Neural cell (in vitro differentiated cells): ENCODE results near the gene SETD1A. TPM values are rescaled to one million over a fixed set of nuclear protein-coding genes. Genes with fewer than 3 reads are reported as not detected.

Experiments
- H2AFZ ChIP-seq: fragments of 200-600, 300-800 bp; sonication (generic), shearing (Covaris generic); 2 replicates; pipeline ENCODE4 v1.6.0; 2014; ENCODE audit warnings: low read depth, mild to moderate bottlenecking, antibody characterized with exemption, low read length, moderate library complexity
- H3F3A ChIP-seq: fragments of 200-600 bp; shearing (Covaris generic); 2 replicates; pipeline ENCODE4 v1.6.1; 2016; ENCODE audit warnings: mild to moderate bottlenecking, moderate library complexity, mixed read lengths, antibody characterized with exemption, low read length; ENCODE audit not compliant: insufficient read depth, poor library complexity, severe bottlenecking
- H3K27ac ChIP-seq: fragments of 200-600, 300-800 bp; sonication (generic), shearing (Covaris generic); 2 replicates; pipeline ENCODE4 v1.5.1; 2014; ENCODE audit warnings: mild to moderate bottlenecking, low read length, moderate library complexity
- H3K27me3 ChIP-seq: fragments of 300-800, 200-600 bp; sonication (generic), shearing (Covaris generic); 2 replicates; pipeline ENCODE4 v1.6.0; 2014; ENCODE audit warnings: mild to moderate bottlenecking, low read depth, low read length, moderate library complexity; ENCODE audit not compliant: insufficient read depth
- H3K36me3 ChIP-seq: fragments of 300-800, 200-600 bp; sonication (generic), shearing (Covaris generic); 2 replicates; pipeline ENCODE4 v1.5.1; 2014; ENCODE audit warnings: mild to moderate bottlenecking, antibody characterized with exemption, low read length, moderate library complexity; ENCODE audit not compliant: insufficient read depth
- H3K4me2 ChIP-seq: fragments of 300-800, 200-600 bp; sonication (generic), shearing (Covaris generic); 2 replicates; pipeline ENCODE4 v1.6.0; 2014; ENCODE audit warnings: mild to moderate bottlenecking, low read length
- H3K4me3 ChIP-seq: fragments of 300-800, 200-600 bp; sonication (generic), shearing (Covaris generic); 2 replicates; pipeline ENCODE4 v1.5.1; 2014; ENCODE audit warnings: mild to moderate bottlenecking, low read length, moderate library complexity
- H3K79me2 ChIP-seq: fragments of 200-600 bp; shearing (Covaris generic); replicated peaks from 2 replicates; pipeline ENCODE4 v1.6.0; 2014; ENCODE audit warnings: mild to moderate bottlenecking, low read length, moderate library complexity; ENCODE audit not compliant: insufficient read depth
- H3K9ac ChIP-seq: fragments of 300-800, 200-600 bp; sonication (generic), shearing (Covaris generic); 2 replicates; pipeline ENCODE4 v1.6.1; 2016; ENCODE audit warnings: mild to moderate bottlenecking, low read length, mixed read lengths
- H3K9me2 ChIP-seq: fragments of 200-600 bp; shearing (Covaris generic); 2 replicates; pipeline ENCODE4 v1.6.1; 2016; ENCODE audit warnings: mild to moderate bottlenecking, low read length, mixed read lengths; ENCODE audit not compliant: insufficient read depth
- H3K9me3 ChIP-seq: fragments of 200-600, 300-800 bp; sonication (generic), shearing (Covaris generic); 2 replicates; pipeline ENCODE4 v1.6.1; 2016; ENCODE audit warnings: mild to moderate bottlenecking, mixed run types, low read length, moderate library complexity, mixed read lengths
- H4K20me1 ChIP-seq: fragments of 200-600 bp; shearing (Covaris generic); 2 replicates; pipeline ENCODE4 v1.6.1; 2016; ENCODE audit warnings: mild to moderate bottlenecking, mixed run types; ENCODE audit not compliant: insufficient read depth
- CTCF ChIP-seq: fragments of 450-650 bp; IDR thresholded peaks from 2 replicates; pipeline ENCODE4 v1.5.1; 2014; ENCODE audit warnings: antibody characterized with exemption, mild to moderate bottlenecking, moderate library complexity; ENCODE audit not compliant: poor library complexity, severe bottlenecking
- EP300 ChIP-seq: fragments of 450-650 bp; conservative IDR thresholded peaks from 2 replicates; pipeline ENCODE4 v1.6.1; 2014; ENCODE audit warnings: antibody characterized with exemption, mild to moderate bottlenecking, moderate library complexity; ENCODE audit not compliant: poor library complexity, severe bottlenecking
- EZH2 ChIP-seq: fragments of 200-600, 300-800 bp; shearing (Covaris generic), sonication (generic); IDR thresholded peaks from 2 replicates; pipeline ENCODE4 v1.6.1; 2014; ENCODE audit warnings: antibody characterized with exemption, low read length, borderline replicate concordance, mild to moderate bottlenecking; ENCODE audit not compliant: insufficient read depth, poor library complexity, severe bottlenecking
- MXI1 ChIP-seq: fragments of 450-650 bp; conservative IDR thresholded peaks from 2 replicates; pipeline ENCODE4 v1.6.1; 2014; ENCODE audit warnings: antibody characterized with exemption, mild to moderate bottlenecking; ENCODE audit not compliant: poor library complexity, severe bottlenecking
- POLR2AphosphoS5 ChIP-seq: IDR thresholded peaks from 2 replicates; pipeline ENCODE4 v1.6.1; 2012
- RAD21 ChIP-seq: fragments of 450-650 bp; conservative IDR thresholded peaks from 2 replicates; pipeline ENCODE4 v1.6.1; 2014; ENCODE audit warnings: antibody characterized with exemption, mild to moderate bottlenecking, moderate library complexity
- REST ChIP-seq: IDR thresholded peaks from 2 replicates; pipeline ENCODE4 v1.6.1; 2012; ENCODE audit warnings: borderline replicate concordance
- SMC3 ChIP-seq: fragments of 450-650 bp; conservative IDR thresholded peaks from 2 replicates; pipeline ENCODE4 v1.6.1; 2014; ENCODE audit warnings: antibody characterized with exemption, mild to moderate bottlenecking, moderate library complexity; ENCODE audit not compliant: poor library complexity
- TAF1 ChIP-seq: IDR thresholded peaks from 2 replicates; pipeline ENCODE4 v1.6.1; 2012; ENCODE audit warnings: low read depth
- polyA plus RNA-seq: library from polyadenylated mRNA; depleted of rRNA; stranded (reverse); fragments of >200 nt; gene quantifications from 2 replicates; pipeline ENCODE4 v1.2.3, GENCODE V29; 2014

Gene SETD1A
- polyA plus RNA-seq, 1 donor from 2014 or later = 1.4 TPM

GRCh38 chr16:30984669-30985400, 27.3 kb downstream of the SETD1A start, which contains the start of gene HSD3B7:
Gene HSD3B7, plus strand, starts transcription at chr16:30985207. Its CDS starts 452 bp downstream, at chr16:30985659.
- Histone ChIP-seq H4K20me1 (no peaks in the 10 kb centered on the region), H3K27me3 (no peaks in the 10 kb centered on the region), H3K79me2 (no peaks in the 10 kb centered on the region), H3K36me3 (no peaks in the 10 kb centered on the region), H3K9ac (no peak within 1 kb of the TSS), H3K4me3 (no peak within 1 kb of the TSS), H3F3A (no peaks in the 10 kb centered on the region), H3K9me2 (no peaks in the 10 kb centered on the region), H2AFZ (no peak within 1 kb of the TSS), H3K9me3 (no peaks in the 10 kb centered on the region), H3K4me2 (no peak within 1 kb of the TSS), H3K27ac (no peak within 1 kb of the TSS)
- TF ChIP-seq CTCF (peak; percentile 87), EP300 (no peak), MXI1 (no peak), REST (no peak), POLR2AphosphoS5 (peak; percentile 7), SMC3 (peak; percentile 93), RAD21 (peak; percentile 77)

DNA sequence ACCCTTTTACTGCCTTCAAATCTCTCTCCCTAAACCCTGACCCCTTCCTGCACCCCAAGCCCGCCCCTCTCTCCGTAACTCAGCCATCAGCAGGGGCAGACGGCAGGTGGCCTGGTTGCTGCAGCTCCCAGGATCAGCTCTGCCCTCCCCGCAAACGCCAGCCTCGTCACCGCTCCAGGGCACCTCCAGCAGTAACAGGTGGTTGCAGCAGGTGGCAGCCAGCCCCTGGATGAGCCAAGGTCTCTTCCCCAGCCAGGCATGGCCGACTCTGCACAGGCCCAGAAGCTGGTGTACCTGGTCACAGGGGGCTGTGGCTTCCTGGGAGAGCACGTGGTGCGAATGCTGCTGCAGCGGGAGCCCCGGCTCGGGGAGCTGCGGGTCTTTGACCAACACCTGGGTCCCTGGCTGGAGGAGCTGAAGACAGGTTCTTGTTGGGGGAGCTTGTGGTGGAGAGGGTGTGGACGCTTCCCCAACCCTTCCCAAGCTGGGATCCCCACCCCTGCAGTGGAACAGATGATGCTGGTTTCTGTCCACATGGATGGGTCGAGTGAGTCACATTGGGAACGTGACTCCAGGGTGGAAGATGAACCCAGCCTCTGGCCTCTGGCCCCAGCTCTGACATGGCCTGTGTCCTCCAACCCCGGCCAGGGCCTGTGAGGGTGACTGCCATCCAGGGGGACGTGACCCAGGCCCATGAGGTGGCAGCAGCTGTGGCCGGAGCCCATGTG, 28.0 kb downstream of the SETD1A start:
- Histone ChIP-seq H3K4me2 (no peak overlapping the region), H3K79me2 (no peaks in the 10 kb centered on the region), H3K36me3 (no peaks in the 10 kb centered on the region), H3K9ac (no peak overlapping the region), H3K27ac (no peak overlapping the region), H3K4me3 (no peak overlapping the region), H3K9me3 (no peaks in the 10 kb centered on the region), H3K27me3 (no peaks in the 10 kb centered on the region), H3F3A (no peaks in the 10 kb centered on the region), H2AFZ (no peak overlapping the region), H4K20me1 (no peaks in the 10 kb centered on the region), H3K9me2 (no peaks in the 10 kb centered on the region)
- TF ChIP-seq EZH2 (no peak), MXI1 (no peak), REST (no peak), RAD21 (no peak), TAF1 (no peak), POLR2AphosphoS5 (no peak), SMC3 (no peak), CTCF (no peak)
